Heart left ventricle (tissue), 16 donors: ENCODE measurements around the gene DTNB. TPM values are rescaled to one million over a fixed set of nuclear protein-coding genes. Genes with fewer than 3 reads are reported as not detected.

Source experiments
- ATAC-seq, 4 donors: fragments of 200-7000 bp; cut with Tn5 transposase; one replicate each; pipeline ENCODE4 v1.9.1; 2020 to 2022; ENCODE audit warnings: moderate library complexity in 4 of 4, mild to moderate bottlenecking in 3 of 4, moderate number of reproducible peaks in 1 of 4
- DNase-seq, 5 donors: peaks; one replicate each; pipeline ENCODE4 v3.0.0-alpha.2; 2020
- H3K27ac ChIP-seq, 12 donors: fragments of 200-600 bp; sonication (generic) in 4 of 12; one replicate each; pipeline versions ENCODE4 v1.5.0 to v1.8.0; 2016 to 2022; ENCODE audit warnings: mild to moderate bottlenecking in 2 of 12
- H3K27me3 ChIP-seq, 9 donors: fragments of 200-600 bp; sonication (generic) in 2 of 9; one replicate each; pipeline versions ENCODE4 v1.5.1 to v1.8.0; 2016 to 2022; ENCODE audit warnings: mild to moderate bottlenecking in 3 of 9
- H3K36me3 ChIP-seq, 9 donors: fragments of 200-600 bp; sonication (generic) in 2 of 9; one replicate each; pipeline versions ENCODE4 v1.5.0 to v1.8.0; 2018 to 2022; ENCODE audit warnings: mild to moderate bottlenecking in 2 of 9
- H3K4me1 ChIP-seq, 12 donors: fragments of 200-600 bp; sonication (generic) in 4 of 12; one replicate each; pipeline versions ENCODE4 v1.5.0 to v1.8.0; 2016 to 2022; ENCODE audit warnings: mild to moderate bottlenecking in 3 of 12
- H3K4me3 ChIP-seq, 12 donors: fragments of 200-600 bp; sonication (generic) in 4 of 12; one replicate each; pipeline versions ENCODE4 v1.5.0 to v1.8.0; 2017 to 2022; ENCODE audit warnings: mild to moderate bottlenecking in 9 of 12, moderate library complexity in 4 of 12
- H3K9me3 ChIP-seq, 12 donors: fragments of 200-600 bp; sonication (generic) in 4 of 12; one replicate each; pipeline versions ENCODE4 v1.5.0 to v1.8.0; 2016 to 2022; ENCODE audit warnings: mild to moderate bottlenecking in 1 of 12
- POLR2A ChIP-seq, 2 donors: fragments of 450-650 bp; IDR thresholded peaks; one replicate each; pipeline ENCODE4 v1.6.1; 2017; ENCODE audit warnings: antibody characterized with exemption in 2 of 2, mild to moderate bottlenecking in 2 of 2, moderate library complexity in 2 of 2
- WGBS, 4 donors: extraction: QIAGEN DNeasy Blood & Tissue Kit in 2 of 4; methylation state at CpG; one replicate each; pipeline versions ENCODE4 v1.1.5 to v1.1.7; 2013 to 2018; 5-methylcytosine and 5-hydroxymethylcytosine counted together
- intact Hi-C, 10 donors: fragments of 100-400 bp; cut with DNase I; formaldehyde crosslinking; loops; one replicate each; pipeline versions ENCODE4 v1.11.1 to v1.14.2; 2022
- polyA plus RNA-seq, 2 donors: library from polyadenylated mRNA; stranded (reverse); fragments of 200-250 nt; gene quantifications; one replicate each; pipeline ENCODE4 v1.2.3, GENCODE V29; 2013
- total RNA-seq, 9 donors: library from RNA; depleted of rRNA in 2 of 9; stranded (reverse); fragments of >200 nt in 2 of 9; fragmentation: NEBNext Ultra II Directional in 3 of 9; extraction: Animal tissue kit (Norgen Biotek cat#: 25700) in 3 of 9; gene quantifications; one replicate each; pipeline versions ENCODE4 v1.1.0 to v1.2.4, GENCODE V29; 2016 to 2023
- TF ChIP-seq, protein P1 (sequence below), 12 donors: fragments of 200-600 bp; sonication (generic) in 4 of 12; IDR thresholded peaks; one replicate each; pipeline versions ENCODE4 v1.5.0 to v1.8.0; 2018 to 2022; ENCODE audit warnings: antibody characterized with exemption in 12 of 12, mild to moderate bottlenecking in 5 of 12
- donor health status: ischemic (EF 13 %, LVEDD 7.1; RV severe dilation, severe dysfunction).
- donor health status: healthy with polysubstance abuse.
- donor health status: DM: no; HTN: yes; CAD: no.
- donor health status: DM: no; HTN: no; CAD: no.
- donor health status: ischemic (EF 25% LVEDD 6.9; RV normal size, moderate dysfunction).
- donor health status: ischemic (EF 25% LVEDD 5.7; RV mildly dilated, moderate dysfunction).
- donor health status: healthy.
- donor health status: DM: yes; HTN: yes; CAD: no.
- donor health status: ischemic (EF 35%, LVEDD 5.7; RV mildly dilated, moderate dysfunction).
- donor health status: nonischemic (EF 11% LVEDD 7.7; RV severe dilation, severe dysfunction).
- donor health status: DM: yes; HTN: yes; CAD: no.
- donor health status: PGD.
- donor health status: ischemic (EF 29% LVEDD 5.4; RV normal size, mild dysfunction).
- donor health status: nonischemic (EF 23%, LVEDD 6.1; RV moderate dilation, normal function).

DTNB gene
- total and polyA plus RNA-seq, 11 donors = 2.5 to 17.3 (median 5.6) TPM

DNA sequence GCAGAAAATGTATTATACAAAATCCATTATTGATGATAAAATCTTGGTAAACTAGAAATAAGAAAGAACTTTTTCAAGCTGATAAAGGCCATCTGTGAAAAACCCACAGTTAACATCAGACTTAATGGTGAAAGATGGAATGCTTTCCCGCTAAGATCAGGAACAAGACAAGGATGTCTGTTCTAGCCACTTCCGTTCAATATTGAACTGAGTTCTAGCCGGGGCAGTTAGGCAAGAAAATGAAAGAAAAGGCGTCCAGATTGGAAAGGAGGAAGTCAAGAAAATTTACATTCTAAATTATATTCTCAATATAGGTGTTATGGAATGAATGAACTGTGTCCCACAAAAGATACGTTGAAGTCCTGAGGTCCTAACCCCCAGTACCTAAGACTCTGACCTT is 39.1 kb upstream of the DTNB start:
- 78 to 88% (median 81%) methylated on average over 5 of the region's 5 CpGs for WGBS, 4 donors
- intact Hi-C loops = no loop called here

DNA sequence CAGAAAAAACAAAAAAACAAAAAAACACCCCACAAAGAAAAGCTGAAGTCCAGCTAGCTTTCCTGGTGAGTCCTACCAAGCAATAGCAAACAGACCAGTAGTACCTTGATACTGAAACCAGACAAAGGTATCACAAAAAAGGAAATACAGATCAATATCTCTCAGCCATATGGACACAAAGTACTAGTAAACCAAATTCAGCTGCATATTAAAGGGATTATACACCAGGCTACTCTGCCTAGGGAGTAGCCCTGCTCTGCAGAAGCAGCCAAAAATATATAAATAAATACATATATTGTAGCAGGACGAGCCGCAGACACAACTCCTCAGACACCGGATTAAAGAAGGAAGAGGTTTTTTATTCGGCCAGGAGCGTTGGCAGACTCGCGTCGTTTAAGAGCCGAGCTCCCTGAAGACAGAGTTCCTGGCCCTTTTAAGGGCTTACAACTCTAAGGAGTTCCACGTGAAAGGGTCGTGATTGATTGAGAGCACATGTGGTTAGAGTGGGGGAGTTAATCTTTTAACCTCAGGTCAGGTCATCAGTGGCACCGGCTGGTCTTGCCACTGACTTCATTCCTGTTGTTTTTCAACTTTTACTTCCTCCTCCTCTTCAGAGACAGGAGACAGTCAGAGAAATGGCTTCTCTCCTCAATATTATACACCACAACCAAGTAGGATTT is 38.4 kb upstream of the DTNB start:
- intact Hi-C loops = no loop called here
- 24 to 34% (median 29%) methylated on average over 12 of the region's 12 CpGs for WGBS, 4 donors
- H3K36me3 ChIP-seq = no peaks in the 10 kb centered on the region
- peak overlapping the region in 1 of 12 donors; percentile 59 for H3K27ac ChIP-seq
- peaks cover 0 to 12% (median 0%) of the 10 kb centered on the region in 12 donors for H3K4me1 ChIP-seq
- ATAC-seq (no peak), DNase-seq (no peak)
- peak overlapping the region in 4 of 12 donors; percentile 5 to 45 (median 24) for H3K4me3 ChIP-seq
- TF ChIP-seq, protein P1, sequence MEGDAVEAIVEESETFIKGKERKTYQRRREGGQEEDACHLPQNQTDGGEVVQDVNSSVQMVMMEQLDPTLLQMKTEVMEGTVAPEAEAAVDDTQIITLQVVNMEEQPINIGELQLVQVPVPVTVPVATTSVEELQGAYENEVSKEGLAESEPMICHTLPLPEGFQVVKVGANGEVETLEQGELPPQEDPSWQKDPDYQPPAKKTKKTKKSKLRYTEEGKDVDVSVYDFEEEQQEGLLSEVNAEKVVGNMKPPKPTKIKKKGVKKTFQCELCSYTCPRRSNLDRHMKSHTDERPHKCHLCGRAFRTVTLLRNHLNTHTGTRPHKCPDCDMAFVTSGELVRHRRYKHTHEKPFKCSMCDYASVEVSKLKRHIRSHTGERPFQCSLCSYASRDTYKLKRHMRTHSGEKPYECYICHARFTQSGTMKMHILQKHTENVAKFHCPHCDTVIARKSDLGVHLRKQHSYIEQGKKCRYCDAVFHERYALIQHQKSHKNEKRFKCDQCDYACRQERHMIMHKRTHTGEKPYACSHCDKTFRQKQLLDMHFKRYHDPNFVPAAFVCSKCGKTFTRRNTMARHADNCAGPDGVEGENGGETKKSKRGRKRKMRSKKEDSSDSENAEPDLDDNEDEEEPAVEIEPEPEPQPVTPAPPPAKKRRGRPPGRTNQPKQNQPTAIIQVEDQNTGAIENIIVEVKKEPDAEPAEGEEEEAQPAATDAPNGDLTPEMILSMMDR (IDR thresholded peaks at IDR 0.05) = no peak
- no peak for TF ChIP-seq POLR2A (IDR thresholded peaks at IDR 0.05)
- peaks cover 0 to 5% (median 0%) of the 10 kb centered on the region in 9 donors for H3K27me3 ChIP-seq
- H3K9me3 ChIP-seq = no peaks in the 10 kb centered on the region

More for the DNA sequence above, 39.1 kb upstream of the DTNB start:
- peak overlapping the region in 1 of 12 donors; percentile 45 for H3K4me3 ChIP-seq
- H3K4me1 ChIP-seq = peaks cover 0 to 12% (median 0%) of the 10 kb centered on the region in 12 donors
- ATAC-seq (no peak), DNase-seq (no peak)
- peaks cover 0 to 5% (median 0%) of the 10 kb centered on the region in 9 donors for H3K27me3 ChIP-seq
- H3K27ac ChIP-seq = peak overlapping the region in 1 of 12 donors; percentile 59
- no peak for TF ChIP-seq POLR2A (IDR thresholded peaks at IDR 0.05)
- TF ChIP-seq, protein P1 (IDR thresholded peaks at IDR 0.05) = no peak
- H3K36me3 ChIP-seq = no peaks in the 10 kb centered on the region
- no peaks in the 10 kb centered on the region for H3K9me3 ChIP-seq

DNA sequence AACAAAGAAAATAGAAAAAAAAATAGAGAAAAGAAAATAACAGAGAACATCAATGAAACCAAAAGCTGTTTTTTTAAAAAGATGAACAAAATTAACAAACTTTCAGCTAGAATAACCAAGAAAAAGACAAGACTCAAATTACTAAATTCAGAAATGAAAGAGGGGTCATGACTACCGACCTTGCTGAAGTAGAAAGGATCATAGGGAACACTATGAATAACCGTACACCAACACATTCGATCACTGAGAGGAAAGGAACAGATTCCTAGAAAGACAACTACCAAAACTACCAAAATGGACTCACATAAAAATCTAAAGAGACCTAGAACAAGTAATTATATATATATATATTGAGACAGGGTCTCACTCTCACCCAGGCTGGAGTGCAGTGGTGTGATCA is 37.4 kb upstream of the DTNB start:
- 86 to 96% (median 89%) methylated on average over 3 of the region's 3 CpGs for WGBS, 4 donors
- Histone ChIP-seq H3K27me3 (peaks cover 0 to 5% (median 0%) of the 10 kb centered on the region in 9 donors), H3K4me3 (no peak overlapping the region), H3K9me3 (no peaks in the 10 kb centered on the region), H3K36me3 (no peaks in the 10 kb centered on the region), H3K4me1 (peaks cover 0 to 12% (median 0%) of the 10 kb centered on the region in 12 donors), H3K27ac (no peak overlapping the region)
- ATAC-seq (no peak), DNase-seq (no peak)
- TF ChIP-seq, protein P1 (IDR thresholded peaks at IDR 0.05) = no peak
- no peak for TF ChIP-seq POLR2A (IDR thresholded peaks at IDR 0.05)
- intact Hi-C loops = no loop called here

DNA sequence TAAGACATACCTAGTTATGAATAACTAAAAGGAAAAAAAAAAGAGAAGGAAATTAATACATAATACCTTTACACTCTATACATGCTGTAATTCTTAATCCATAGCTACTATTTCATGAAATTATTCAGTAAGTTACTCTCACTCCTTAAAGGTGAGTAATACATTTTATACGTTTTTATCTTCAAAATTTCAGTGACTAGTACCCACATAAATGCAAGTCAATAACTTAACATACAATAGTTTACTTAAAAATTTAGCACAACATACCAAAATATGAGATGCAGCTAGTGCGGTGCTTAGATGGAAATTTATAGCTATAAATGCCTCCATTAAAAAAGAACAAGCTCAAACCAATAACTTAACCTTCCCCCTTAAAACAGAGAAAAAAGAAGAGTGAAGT is 36.0 kb upstream of the DTNB start:
- Histone ChIP-seq H3K4me1 (peaks cover 0 to 12% (median 0%) of the 10 kb centered on the region in 12 donors), H3K36me3 (no peaks in the 10 kb centered on the region), H3K9me3 (no peaks in the 10 kb centered on the region), H3K27ac (no peak overlapping the region), H3K4me3 (no peak overlapping the region), H3K27me3 (peaks cover 0 to 5% (median 0%) of the 10 kb centered on the region in 9 donors)
- intact Hi-C loops = no loop called here
- DNase-seq (no peak), ATAC-seq (no peak)
- no peak for TF ChIP-seq POLR2A (IDR thresholded peaks at IDR 0.05)
- TF ChIP-seq, protein P1 (IDR thresholded peaks at IDR 0.05) = no peak
- WGBS, 4 donors = 83 to 90% (median 89%) methylated on average over 2 of the region's 2 CpGs
